GM21423 (cell line): ENCODE results near the gene KAZN.

ENCODE experiments used
- ATAC-seq: cut with Tn5 transposase; IDR thresholded peaks from one replicate; pipeline ENCODE4 v1.9.1; 2021; ENCODE audit warnings: mild to moderate bottlenecking, moderate library complexity; ENCODE audit not compliant: unreplicated experiment

KAZN gene

DNA sequence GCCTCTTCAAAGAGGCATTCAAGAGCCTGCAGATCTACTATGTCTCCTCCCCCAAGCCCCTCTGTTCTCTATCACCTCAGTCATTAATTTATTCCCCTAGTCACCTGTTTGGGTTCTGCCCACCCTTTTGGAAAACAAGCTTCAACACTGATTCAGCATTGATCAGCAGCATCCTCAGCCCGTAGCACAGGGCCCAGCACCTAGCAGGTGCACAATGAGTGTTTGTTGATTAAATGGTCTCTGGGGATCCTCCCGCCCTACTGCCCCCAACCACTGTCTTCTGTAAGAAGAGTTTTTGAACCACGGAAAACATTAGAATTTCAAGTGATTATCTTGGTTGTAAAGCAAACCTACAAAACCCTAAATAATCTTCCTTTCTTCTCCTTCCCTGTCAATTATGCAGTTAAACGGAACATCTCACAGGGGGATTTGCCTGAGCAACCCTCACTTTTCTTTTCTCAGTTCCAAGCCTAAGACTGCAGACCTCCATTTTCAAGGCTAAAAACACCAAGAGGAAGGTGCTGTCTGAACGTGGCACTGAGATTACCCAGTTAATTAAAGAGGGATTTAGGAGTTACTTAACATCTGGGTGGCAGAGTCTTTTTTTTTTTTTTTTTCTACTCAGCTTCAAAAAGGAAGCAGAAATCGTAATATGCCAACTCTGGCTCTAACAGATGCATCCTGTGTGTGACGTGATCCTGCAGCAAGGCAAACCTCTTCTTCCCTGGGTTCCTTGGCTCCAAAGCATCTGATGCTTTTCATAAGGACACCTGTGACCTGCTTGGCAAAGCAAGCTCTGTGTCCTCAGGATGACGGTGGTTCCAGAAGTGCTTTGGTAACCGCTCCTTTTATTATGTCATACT, 163.0 kb downstream of the KAZN start:
- ATAC-seq = no peak

DNA sequence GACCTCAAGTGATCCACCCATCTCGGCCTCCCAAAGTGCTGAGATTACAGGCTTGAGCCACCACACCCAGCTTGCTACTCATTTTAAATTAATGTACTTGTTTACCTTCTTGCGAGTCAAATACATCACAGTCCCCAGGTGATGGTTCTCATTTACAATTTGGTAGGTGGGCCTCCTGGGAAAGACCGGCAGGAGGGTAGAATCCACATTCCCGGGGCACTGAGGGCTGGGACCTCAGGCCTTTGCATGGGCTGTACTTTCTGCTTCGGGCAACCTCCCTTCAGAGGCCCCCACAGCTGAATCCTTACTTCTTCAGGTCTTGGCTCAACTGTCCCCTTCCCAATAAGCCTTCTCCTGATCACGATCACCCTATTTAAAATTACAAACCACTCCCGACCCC, 165.5 kb downstream of the KAZN start:
- no peak for ATAC-seq

DNA sequence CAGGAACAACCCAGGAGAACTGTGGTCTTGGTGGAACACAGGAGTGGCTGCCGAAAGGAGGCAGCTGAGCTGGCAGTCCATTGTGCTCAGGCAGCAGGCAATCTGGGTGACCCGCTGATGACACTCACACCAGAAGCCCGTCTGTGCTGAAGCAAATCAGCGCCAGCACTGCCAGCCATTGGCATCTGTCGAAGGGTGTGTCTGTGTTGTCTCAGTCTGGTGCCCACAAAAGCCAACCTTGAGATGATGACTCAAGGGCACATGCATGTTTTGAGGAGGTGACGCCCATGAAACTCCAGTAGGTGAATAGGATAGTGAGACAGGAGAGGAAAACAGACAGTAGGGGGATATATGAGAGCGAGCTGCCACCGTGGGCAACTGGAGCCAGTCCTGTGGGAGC, 167.3 kb downstream of the KAZN start:
- ATAC-seq = no peak

DNA sequence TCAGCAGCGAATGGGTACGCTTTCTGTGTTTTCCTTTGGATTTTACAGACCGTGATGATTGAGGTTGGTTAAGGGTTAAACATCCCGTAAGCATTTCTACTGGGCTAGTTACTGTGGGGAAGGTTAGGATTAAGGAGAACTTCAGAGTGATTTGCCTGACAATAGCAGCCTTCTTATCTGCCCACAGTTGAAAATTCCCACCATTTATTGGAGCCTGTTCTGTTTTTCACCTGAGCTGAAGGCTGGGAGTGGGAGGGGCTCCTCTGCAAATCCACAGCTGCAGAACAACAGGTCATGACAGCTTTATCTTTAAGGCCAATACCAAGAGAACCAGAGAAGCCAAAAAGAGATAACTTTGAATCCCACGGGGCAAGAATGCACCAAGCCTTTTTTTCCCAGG, 168.6 kb downstream of the KAZN start:
- ATAC-seq = no peak

- ATAC-seq = no peak
Observed at GRCh38 chr1:14768582-14769304, 170.3 kb downstream of the KAZN start.

- ATAC-seq = no peak
Observed at GRCh38 chr1:14769486-14770274, 171.2 kb downstream of the KAZN start.

DNA sequence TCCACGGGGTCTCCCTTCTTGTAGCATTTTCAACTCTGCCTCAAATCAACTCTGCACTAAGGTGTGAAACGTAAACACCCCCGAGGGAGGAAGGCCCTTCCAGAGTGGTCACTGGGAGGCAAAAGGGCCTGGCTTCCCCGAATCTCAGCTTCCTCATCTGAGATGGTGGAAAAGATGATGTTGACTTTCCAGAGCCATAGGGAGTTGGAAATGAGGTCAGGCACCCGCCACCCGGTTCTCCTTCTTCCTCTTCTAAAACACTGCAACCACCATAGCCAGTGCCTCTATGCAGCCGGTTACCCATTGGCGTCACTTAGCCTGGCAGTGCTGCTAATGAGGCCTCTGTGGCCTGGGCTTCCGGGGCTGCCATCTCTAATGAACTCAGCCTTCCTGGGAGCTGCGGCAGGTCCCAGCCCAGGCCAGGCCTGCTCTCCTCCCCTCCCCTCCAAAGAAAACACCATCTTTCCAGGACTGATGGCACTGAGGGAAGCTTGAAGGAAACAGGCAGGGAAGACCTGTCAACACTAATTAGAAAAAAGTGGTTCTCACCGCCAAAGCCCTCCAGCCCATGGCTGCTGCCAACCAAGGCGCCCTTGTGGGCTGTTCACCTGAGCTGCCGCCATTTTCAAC, 175.0 kb downstream of the KAZN start:
- no peak for ATAC-seq

DNA sequence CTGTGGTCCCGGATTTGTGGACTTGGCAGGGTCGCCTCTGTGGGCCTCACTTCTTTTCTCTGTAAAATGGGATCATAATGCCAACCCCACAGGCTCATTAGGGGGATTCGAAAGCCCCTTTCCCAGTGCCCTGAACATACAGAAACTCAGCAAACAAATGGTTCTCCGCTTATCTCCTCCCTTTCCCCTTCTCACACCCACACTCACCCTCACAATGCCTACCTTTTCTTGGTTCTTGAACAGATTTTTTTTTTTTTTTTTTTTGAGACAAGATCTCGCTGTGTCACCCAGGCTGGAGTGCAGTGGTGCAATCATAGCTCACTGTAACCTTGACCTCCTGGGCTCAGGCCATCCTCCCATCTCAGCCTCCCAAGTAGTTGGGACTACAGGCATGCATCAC, 175.7 kb downstream of the KAZN start:
- ATAC-seq = no peak

DNA sequence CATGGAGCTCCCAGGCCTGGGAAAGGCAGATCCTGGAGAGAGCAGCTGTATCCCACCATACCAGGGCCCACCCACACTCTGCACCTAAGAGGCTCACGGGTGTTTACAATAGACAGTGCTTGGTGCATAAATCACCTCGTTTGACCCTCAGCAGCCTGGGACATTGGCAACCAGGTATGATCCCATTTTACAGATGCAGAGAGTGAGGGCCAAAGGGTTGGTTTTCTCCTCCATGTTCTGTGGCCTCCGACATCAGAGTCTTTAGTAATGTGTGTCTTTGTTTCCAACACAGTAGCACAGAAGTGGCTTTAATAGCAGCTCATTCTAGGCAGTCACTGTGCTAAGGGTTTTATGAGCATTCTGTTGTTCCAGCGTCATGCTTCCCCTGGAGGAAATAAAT, 176.5 kb downstream of the KAZN start:
- ATAC-seq = no peak

DNA sequence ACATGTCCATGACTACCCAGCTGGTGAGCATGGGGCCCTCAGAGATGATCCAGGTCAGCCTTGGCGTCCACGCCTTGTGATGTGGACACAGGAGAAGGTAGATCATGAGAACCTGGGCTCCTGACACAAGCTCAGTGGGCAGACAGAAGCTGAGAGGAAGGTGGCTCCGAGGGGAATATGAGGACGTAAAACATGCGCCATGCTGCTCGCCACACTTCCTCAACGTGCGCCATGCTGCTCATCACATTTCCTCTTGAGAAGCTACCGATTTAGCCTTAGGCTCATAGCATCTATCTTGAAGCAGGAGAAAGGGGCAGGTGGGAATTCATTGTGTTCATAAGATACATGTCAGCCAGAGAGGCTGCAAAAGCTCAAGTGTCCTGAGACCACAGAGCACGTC, 176.9 kb downstream of the KAZN start:
- ATAC-seq = no peak

GRCh38 chr1:14777516-14778506, 179.3 kb downstream of the KAZN start:
- no peak for ATAC-seq

DNA sequence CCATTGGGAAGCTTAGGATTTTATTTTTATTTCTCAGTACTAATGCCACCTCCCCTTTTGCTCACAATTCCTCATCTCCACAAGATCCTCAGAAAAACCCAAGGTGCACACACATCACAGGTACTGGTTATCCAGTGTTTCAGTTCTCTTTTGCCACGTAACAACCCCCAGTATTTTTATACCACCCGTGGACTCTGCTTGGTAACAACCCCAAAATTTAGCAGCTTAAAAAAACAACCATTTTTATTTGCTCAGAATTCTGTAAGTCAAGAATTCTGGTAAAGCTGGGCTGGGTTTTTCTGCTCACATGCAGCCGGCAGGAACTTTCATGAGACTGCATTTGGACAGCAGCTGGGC, 180.0 kb downstream of the KAZN start:
- no peak for ATAC-seq

GRCh38 chr1:14778898-14779865, 180.7 kb downstream of the KAZN start:
- no peak for ATAC-seq

DNA sequence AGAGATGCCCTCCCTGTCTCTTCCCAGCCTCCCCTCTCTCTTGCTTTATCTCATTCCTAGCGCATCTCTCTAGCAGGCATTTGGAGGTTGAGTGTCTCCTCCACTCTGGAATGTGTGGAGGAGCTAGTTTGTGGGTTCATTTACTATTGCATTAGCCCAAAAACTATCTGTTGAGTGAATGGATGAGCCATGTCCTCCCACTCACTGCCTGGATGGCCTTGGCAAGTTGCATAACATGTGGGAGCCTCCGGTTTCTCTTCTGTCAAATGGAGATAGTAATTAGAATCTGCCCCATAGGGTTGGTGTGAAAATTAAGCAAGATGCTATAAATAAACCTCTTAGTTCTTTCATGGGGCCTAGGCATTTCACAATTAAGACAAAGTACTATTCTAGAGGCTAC, 181.8 kb downstream of the KAZN start:
- ATAC-seq = no peak

DNA sequence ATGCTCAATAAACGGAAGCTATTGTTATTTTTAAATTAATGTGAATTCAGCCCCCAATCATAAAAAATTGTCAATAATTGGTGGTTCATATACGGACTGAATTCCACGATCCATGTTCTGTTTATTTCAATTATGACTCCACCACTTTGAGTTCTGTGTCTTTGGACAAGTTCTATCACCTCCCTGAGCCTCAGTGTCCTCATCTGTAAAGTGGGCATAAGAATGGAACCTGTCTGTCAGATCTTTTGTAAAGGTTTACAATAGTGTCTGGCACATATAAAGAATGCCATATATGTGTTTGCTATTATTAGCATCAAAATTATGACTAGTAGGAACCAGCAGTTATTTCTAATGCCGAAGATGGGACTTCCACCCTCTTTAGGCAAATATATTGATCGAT, 183.3 kb downstream of the KAZN start:
- no peak for ATAC-seq

- ATAC-seq = no peak
Observed at GRCh38 chr1:14782741-14783591, 184.5 kb downstream of the KAZN start.

GRCh38 chr1:14783592-14783886, 185.1 kb downstream of the KAZN start:
- no peak for ATAC-seq
